Karpas-422 (cell line): ENCODE results near the gene GLTP. TPM values are rescaled to one million over a fixed set of nuclear protein-coding genes. Genes with fewer than 3 reads are reported as not detected.
"Not testable (repeated sequence)": the region's sequence is repeated elsewhere in the genome, so short reads cannot be mapped to it uniquely, and the experiment has no call there.

ENCODE experiments used
- DNase-seq: peaks from one replicate; pipeline ENCODE4 v3.0.0-alpha.2; 2015
- H2AFZ ChIP-seq: fragments of 200-600 bp; sonication (generic); 2 replicates; pipeline ENCODE4 v1.6.1; 2014; ENCODE audit warnings: antibody characterized with exemption, low read length, mixed read lengths
- H3K27ac ChIP-seq: fragments of 200-600 bp; sonication (generic); 2 replicates; pipeline ENCODE4 v1.5.1; 2014; ENCODE audit warnings: mild to moderate bottlenecking, low read length, moderate library complexity
- H3K27me3 ChIP-seq: fragments of 200-600 bp; sonication (generic); 2 replicates; pipeline ENCODE4 v1.6.1; 2014; ENCODE audit warnings: low read length, mixed read lengths
- H3K36me3 ChIP-seq: fragments of 200-600 bp; sonication (generic); 2 replicates; pipeline ENCODE4 v1.6.1; 2014; ENCODE audit warnings: low read length, mixed read lengths; ENCODE audit not compliant: insufficient read depth
- H3K4me1 ChIP-seq: fragments of 200-600 bp; sonication (generic); 2 replicates; pipeline ENCODE4 v1.6.1; 2014; ENCODE audit warnings: mild to moderate bottlenecking, low read length, mixed read lengths
- H3K4me2 ChIP-seq: fragments of 200-600 bp; sonication (generic); 2 replicates; pipeline ENCODE4 v1.6.1; 2014; ENCODE audit warnings: low read length, low read depth, mild to moderate bottlenecking; ENCODE audit not compliant: poor library complexity, severe bottlenecking
- H3K4me3 ChIP-seq: fragments of 200-600 bp; sonication (generic); 2 replicates; pipeline ENCODE4 v1.5.1; 2014; ENCODE audit warnings: mild to moderate bottlenecking, antibody characterized with exemption, low read length, mixed read lengths
- H3K79me2 ChIP-seq: fragments of 200-600 bp; sonication (generic); 2 replicates; pipeline ENCODE4 v1.6.1; 2014; ENCODE audit warnings: mild to moderate bottlenecking, low read length, mixed read lengths
- H3K9ac ChIP-seq: fragments of 200-600 bp; sonication (generic); 2 replicates; pipeline ENCODE4 v1.6.0; 2014; ENCODE audit warnings: low read length
- H3K9me2 ChIP-seq: fragments of 200-600 bp; sonication (generic), shearing (Covaris generic); replicated peaks from 2 replicates; pipeline ENCODE4 v1.6.0; 2014; ENCODE audit warnings: mild to moderate bottlenecking, low read length, moderate library complexity; ENCODE audit not compliant: insufficient read depth
- H3K9me3 ChIP-seq: fragments of 300-700, 200-600 bp; sonication (generic); 2 replicates; pipeline ENCODE4 v1.6.1; 2014; ENCODE audit warnings: low read length, mixed read lengths
- H4K20me1 ChIP-seq: fragments of 200-600 bp; sonication (generic); 2 replicates; pipeline ENCODE4 v1.6.1; 2014; ENCODE audit warnings: mild to moderate bottlenecking, antibody characterized with exemption, low read length, low read depth; ENCODE audit not compliant: insufficient read depth
- total RNA-seq: library from RNA; depleted of rRNA; stranded (reverse); fragments of >200 nt; shearing (Covaris generic); gene quantifications from 2 replicates; pipeline ENCODE4 v1.2.3, GENCODE V29; 2014; ENCODE audit warnings: low replicate concordance; rRNA removed

The GLTP gene, protein sequence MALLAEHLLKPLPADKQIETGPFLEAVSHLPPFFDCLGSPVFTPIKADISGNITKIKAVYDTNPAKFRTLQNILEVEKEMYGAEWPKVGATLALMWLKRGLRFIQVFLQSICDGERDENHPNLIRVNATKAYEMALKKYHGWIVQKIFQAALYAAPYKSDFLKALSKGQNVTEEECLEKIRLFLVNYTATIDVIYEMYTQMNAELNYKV
- total RNA-seq = 26.5 and 29.5 TPM in 2 replicates

DNA sequence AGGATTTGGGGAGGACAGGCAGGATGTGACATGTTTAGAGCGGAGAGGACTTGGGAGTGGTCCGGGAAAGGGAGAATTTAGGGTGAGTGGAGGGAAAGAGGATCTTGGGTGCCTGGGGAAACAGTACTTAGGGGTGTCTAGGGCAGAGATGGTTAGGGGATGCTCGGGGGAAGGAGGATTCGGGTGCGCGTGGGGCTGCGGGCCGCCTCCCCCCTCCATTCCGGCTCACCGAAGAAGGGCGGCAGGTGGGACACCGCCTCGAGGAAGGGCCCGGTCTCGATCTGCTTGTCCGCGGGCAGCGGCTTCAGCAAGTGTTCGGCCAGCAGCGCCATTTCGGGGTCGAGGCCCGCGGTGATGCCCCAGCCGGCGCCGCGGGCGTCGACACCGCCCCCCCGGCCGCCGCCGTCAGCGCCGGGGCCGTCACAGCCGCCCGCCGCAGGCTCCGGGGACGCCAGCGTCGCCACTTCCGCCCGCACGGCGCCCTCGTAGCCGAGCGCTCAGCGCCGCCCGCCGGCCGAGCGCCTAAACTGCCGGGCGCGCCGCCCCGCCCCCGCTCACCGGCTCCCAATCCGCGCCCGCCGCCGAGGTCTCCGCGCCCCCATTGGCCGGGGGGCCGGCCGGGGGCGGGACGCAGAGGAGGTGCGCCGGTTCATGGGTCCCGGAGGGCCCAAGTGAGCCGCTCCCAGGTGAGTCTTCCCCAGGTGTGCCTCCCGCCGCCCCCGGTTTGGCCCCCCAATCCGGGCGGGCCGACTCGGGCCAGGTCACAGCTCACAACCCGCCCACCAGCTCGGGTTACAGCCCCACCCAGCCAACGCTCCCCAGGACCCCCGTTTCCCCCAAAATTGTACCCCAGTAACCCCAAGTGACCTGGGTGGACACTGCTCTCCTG is at the start of gene GLTP:
GLTP (minus strand) TSS at position 499 of the 889 bp plus-strand sequence; CDS start at position 332, 167 bp downstream.
- Histone ChIP-seq H4K20me1 (no peaks in the 10 kb centered on the region), H3K4me3 (peak within 1 kb of the TSS; percentile 81), H3K27me3 (no peaks in the 10 kb centered on the region), H2AFZ (peak within 1 kb of the TSS; percentile 61; the same call in 1 of the 2 replicates), H3K9me2 (no peaks in the 10 kb centered on the region), H3K4me2 (peak within 1 kb of the TSS; percentile 88), H3K9me3 (no peaks in the 10 kb centered on the region), H3K27ac (no peak within 1 kb of the TSS), H3K9ac (peak within 1 kb of the TSS; percentile 86), H3K4me1 (peaks cover 33% of the 10 kb centered on the region), H3K36me3 (no peaks in the 10 kb centered on the region), H3K79me2 (peaks cover 38% of the 10 kb centered on the region)
- peak; percentile 95 for DNase-seq

DNA sequence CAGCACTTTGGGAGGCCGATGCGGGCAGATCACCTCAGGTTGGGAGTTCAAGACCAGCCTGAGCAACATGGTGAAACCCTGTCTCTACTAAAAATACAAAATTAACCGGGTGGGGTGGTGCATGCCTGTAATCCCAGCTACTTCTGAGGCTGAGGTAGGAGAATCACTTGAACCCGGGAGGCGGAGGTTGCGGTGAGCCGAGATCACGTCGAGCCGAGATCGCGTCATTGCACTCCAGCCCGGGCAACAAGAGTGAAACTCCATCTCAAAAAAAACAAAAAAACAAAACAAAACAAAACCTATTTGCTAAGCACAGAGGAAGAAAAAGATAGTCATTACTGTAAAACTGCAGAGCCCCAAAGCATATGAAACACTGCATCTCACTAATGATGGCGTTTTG is 49.0 kb upstream of the GLTP start:
- not testable (repeated sequence) for H3K9me3 ChIP-seq, H3K27me3 ChIP-seq, H3K9ac ChIP-seq, DNase-seq, H3K9me2 ChIP-seq, H2AFZ ChIP-seq, H3K27ac ChIP-seq, H3K79me2 ChIP-seq, H3K4me3 ChIP-seq, H4K20me1 ChIP-seq, H3K4me2 ChIP-seq
- Histone ChIP-seq H3K36me3 (peaks cover 23% of the 10 kb centered on the region), H3K4me1 (peaks cover 28% of the 10 kb centered on the region)

DNA sequence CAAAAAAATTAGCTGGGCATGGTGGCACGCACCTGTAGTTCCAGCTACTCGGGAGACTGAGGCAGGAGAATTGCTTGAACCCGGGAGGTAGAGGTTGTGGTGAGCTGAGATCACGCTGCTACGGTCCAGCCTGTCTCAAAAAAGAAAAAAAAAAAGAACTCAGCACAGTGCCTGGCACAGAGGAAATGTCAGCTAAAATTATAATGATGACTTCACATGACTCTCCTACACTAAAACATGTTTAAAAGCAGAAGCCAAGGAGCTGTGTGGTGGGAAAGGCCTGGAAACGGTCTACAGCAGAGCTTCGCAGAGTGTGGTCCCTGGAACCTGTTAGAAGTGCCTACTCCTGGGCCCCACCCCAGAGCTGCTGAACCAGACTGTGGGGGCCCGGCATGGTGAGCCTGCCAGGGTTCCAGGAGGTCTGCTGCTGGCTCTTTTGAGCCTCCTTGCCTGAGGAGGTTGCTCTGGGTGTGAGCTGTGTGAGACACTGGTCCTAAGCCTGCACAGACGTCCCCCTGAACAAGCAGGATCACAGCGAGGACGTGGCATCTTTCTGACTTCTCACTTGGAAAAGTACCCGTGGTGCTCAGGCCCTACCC is 47.8 kb upstream of the GLTP start:
- no peak for DNase-seq
- no peak overlapping the region for H3K9ac ChIP-seq

DNA sequence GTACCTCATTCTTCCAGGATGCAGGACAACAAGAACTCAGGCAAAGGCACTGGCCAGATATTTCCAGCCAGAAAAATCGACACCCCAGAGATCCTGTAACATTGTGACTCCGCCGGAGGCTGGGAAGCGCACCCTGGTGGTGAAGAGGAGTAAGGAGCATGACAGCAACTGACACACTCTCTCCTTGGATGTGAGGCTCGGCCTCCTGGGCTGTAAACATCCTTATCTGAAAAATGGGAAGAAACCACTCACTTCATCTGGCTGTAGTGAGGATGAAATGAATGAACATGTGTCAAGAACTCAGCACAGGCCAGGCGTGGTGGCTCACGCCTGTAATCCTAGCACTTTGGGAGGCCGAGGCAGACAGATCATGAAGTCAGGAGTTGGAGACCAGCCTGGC is 47.3 kb upstream of the GLTP start:
- no peaks in the 10 kb centered on the region for H3K9me2 ChIP-seq
- no peak overlapping the region for H3K4me2 ChIP-seq
- H3K9me3 ChIP-seq = no peaks in the 10 kb centered on the region
- H3K36me3 ChIP-seq = peaks cover 16% of the 10 kb centered on the region
- H4K20me1 ChIP-seq = no peaks in the 10 kb centered on the region
- H3K4me3 ChIP-seq = no peak overlapping the region
- peaks cover 7% of the 10 kb centered on the region for H3K79me2 ChIP-seq
- H3K27me3 ChIP-seq = no peaks in the 10 kb centered on the region
- peak; percentile 82 for DNase-seq
- peaks cover 43% of the 10 kb centered on the region for H3K4me1 ChIP-seq
- no peak overlapping the region for H3K9ac ChIP-seq
- H2AFZ ChIP-seq = no peak overlapping the region
- H3K27ac ChIP-seq = no peak overlapping the region

More for the DNA sequence above, 47.8 kb upstream of the GLTP start:
- Histone ChIP-seq H3K9me3 (no peaks in the 10 kb centered on the region), H2AFZ (no peak overlapping the region), H3K79me2 (peaks cover 6% of the 10 kb centered on the region), H3K27me3 (no peaks in the 10 kb centered on the region), H3K4me3 (no peak overlapping the region), H3K4me2 (no peak overlapping the region), H4K20me1 (no peaks in the 10 kb centered on the region), H3K36me3 (peaks cover 17% of the 10 kb centered on the region), H3K9me2 (no peaks in the 10 kb centered on the region), H3K4me1 (peaks cover 39% of the 10 kb centered on the region), H3K27ac (no peak overlapping the region)

DNA sequence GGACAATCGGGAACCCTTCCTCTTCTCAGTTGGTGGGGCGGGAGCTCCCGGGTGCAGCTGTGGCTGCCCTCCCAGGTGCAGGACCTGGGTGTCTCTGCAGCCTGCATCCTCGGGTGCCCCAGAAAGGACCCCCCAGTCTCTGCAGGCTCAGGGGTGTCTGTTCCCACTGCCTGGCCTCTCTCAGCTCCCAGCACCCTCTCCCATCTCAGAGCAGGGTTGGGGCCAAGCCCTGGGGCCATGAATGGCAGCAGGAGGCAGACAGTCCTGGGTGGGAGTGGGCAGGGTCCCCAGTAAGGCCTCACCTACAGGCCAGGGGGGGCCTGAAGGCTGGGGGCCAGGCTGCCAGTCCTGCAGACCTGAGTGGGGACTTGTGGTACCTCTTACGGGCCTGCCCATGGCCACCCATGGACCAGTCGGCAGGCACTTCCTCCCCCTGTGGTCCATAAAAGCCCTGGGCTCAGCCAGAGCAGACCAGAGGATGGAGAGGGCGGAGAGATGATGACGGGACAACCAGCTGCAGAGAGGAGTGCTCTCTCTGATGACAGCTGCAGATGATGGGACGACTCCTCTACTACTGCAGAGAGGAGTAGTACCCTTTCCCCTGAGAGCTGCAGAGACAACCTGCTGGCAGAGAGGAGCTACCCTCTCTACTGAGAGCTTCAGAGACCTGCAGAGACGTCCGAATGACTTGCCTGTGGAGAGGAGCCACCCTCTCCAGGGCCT is 46.3 kb upstream of the GLTP start:
- Histone ChIP-seq H3K36me3 (peaks cover 9% of the 10 kb centered on the region), H3K4me3 (no peak overlapping the region), H2AFZ (no peak overlapping the region), H3K9me3 (no peaks in the 10 kb centered on the region), H3K4me1 (peaks cover 43% of the 10 kb centered on the region), H4K20me1 (no peaks in the 10 kb centered on the region), H3K9me2 (no peaks in the 10 kb centered on the region), H3K27me3 (no peaks in the 10 kb centered on the region), H3K9ac (0 out of 2 replicates have a peak overlapping the region, but pooled peaks have one; percentile 5), H3K27ac (peak overlapping the region; percentile 98), H3K79me2 (peaks cover 7% of the 10 kb centered on the region), H3K4me2 (peak overlapping the region; percentile 3)
- DNase-seq = peak; percentile 51

DNA sequence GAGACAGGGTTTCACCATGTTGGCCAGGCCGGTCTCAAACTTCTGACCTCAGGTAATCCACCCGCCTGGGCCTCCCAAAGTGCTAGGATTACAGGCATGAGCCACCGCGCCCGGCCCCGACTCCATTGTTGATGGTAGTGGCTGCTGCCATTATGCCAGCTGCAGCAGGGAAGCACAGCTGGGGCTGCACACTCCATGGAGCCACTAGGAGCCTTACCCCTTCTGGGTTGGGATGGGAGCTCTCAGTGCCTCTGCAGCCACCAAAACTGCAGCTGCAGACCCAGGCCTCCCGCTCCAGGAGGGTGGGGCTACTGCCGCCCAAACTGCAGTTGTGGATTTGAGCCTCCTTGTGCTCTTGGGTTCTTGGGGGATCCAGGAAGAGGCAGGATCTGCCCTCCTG is 45.7 kb upstream of the GLTP start:
- no peaks in the 10 kb centered on the region for H3K9me3 ChIP-seq
- H3K79me2 ChIP-seq = peaks cover 7% of the 10 kb centered on the region
- DNase-seq = no peak
- no peaks in the 10 kb centered on the region for H4K20me1 ChIP-seq
- H3K4me2 ChIP-seq = peak overlapping the region; percentile 3
- H3K9me2 ChIP-seq = no peaks in the 10 kb centered on the region
- H3K27ac ChIP-seq = peak overlapping the region; percentile 98
- H3K4me1 ChIP-seq = peaks cover 43% of the 10 kb centered on the region
- peaks cover 9% of the 10 kb centered on the region for H3K36me3 ChIP-seq
- no peaks in the 10 kb centered on the region for H3K27me3 ChIP-seq
- H2AFZ ChIP-seq = no peak overlapping the region
- H3K9ac ChIP-seq = no peak overlapping the region
- H3K4me3 ChIP-seq = no peak overlapping the region

DNA sequence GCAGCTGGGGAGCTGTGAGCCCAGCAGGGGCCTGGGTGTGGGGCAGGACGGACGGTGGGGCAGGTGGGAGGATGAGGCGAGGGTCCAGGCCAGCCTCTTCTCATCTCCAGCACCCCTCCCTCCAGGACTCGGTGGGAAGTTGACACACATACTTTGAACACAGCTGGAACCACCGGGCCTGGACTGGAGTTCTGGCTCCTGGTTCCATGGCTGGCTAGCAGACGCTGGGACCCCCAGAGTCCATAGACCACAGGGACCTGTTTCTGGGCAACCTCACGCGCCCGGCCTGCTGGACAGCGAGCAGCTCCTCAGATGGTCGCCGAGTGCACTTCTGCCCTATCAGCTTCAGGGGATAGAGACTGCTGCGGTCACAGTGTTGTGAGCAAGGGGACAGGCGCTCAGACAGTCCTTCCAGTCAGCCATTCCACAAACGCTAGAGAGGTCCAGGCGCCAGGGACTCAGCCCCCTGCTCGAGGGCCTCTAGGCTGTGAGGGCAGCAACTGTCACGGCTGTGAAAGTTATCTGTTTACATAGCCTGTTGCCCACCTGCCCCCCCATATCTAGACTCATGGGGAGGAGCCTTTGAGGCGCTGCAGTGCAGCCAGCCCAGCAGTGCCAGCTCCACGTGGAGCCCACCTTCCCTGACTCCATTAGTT is 45.0 kb upstream of the GLTP start:
- Histone ChIP-seq H3K4me3 (peak overlapping the region; percentile 24; the same call in 1 of the 2 replicates), H3K9ac (peak overlapping the region; percentile 74), H3K4me2 (peak overlapping the region; percentile 89), H3K36me3 (peaks cover 9% of the 10 kb centered on the region), H3K27me3 (no peaks in the 10 kb centered on the region), H3K4me1 (peaks cover 43% of the 10 kb centered on the region), H3K9me2 (no peaks in the 10 kb centered on the region), H3K79me2 (peaks cover 7% of the 10 kb centered on the region), H4K20me1 (no peaks in the 10 kb centered on the region), H2AFZ (no peak overlapping the region), H3K9me3 (no peaks in the 10 kb centered on the region), H3K27ac (peak overlapping the region; percentile 98)
- peak; percentile 56 for DNase-seq
